A549 (cell line): Measurements from ENCODE around the gene HABP2. TPM values are rescaled to one million over a fixed set of nuclear protein-coding genes. Genes with fewer than 3 reads are reported as not detected.
A peak's percentile ranks its signal among the peaks of the same experiment; 100 is the strongest.

Experiments
- ATAC-seq, 2 experiments: fragments of 200-7000 bp in 1 of 2; fragments of >200 bp in 1 of 2; cut with Nextera tagmentation in 1 of 2; cut with Tn5 transposase in 1 of 2; 3 replicates each; pipeline versions ENCODE4 v1.8.0 to v1.9.1; 2018 to 2020; ENCODE audit warnings: mild to moderate bottlenecking in 1 of 2, moderate library complexity in 1 of 2
- CTCF ChIA-PET: fragments of 300-600 bp; sonication (Branson Sonifier 250); formaldehyde crosslinking; extraction: SDS; loops from one replicate; lab custom pipeline; 2021; ENCODE audit warnings: antibody characterized with exemption, inconsistent platforms; lab: Yijun Ruan, JAX
- POLR2A ChIA-PET: fragments of 350-600 bp; formaldehyde crosslinking; extraction: SDS; loops from one replicate; lab custom pipeline; 2021; ENCODE audit warnings: antibody characterized with exemption, inconsistent platforms; lab: Yijun Ruan, JAX
- DNase-seq, 2 experiments: peaks; one replicate each; pipeline versions ENCODE4 v3.0.0 to v3.0.0-alpha.2; 2011 to 2016; ENCODE audit warnings: low read depth in 1 of 2, low spot score in 1 of 2
- FAIRE-seq: peaks from 2 replicates; lab custom pipeline; 2011; peaks lifted over from hg19 to GRCh38; lab: Jason Lieb, UNC
- H3K27ac ChIP-seq, 2 experiments: fragments of >200 bp; sonication (Bioruptor Twin); formaldehyde crosslinking; 3 replicates each; pipeline ENCODE4 v1.5.1; 2016 to 2017
- H3K4me1 ChIP-seq: fragments of >200 bp; sonication (Bioruptor Twin); formaldehyde crosslinking; 3 replicates; pipeline ENCODE4 v1.6.1; 2016
- H3K4me2 ChIP-seq: fragments of >200 bp; sonication (Bioruptor Twin); formaldehyde crosslinking; 3 replicates; pipeline ENCODE4 v1.6.1; 2016
- H3K4me3 ChIP-seq: fragments of >200 bp; sonication (Bioruptor Twin); formaldehyde crosslinking; 3 replicates; pipeline ENCODE4 v1.5.1; 2016
- H3K9me3 ChIP-seq: fragments of >200 bp; sonication (Bioruptor Twin); formaldehyde crosslinking; 3 replicates; pipeline ENCODE4 v1.6.1; 2016
- ATOH8 ChIP-seq: fragments of 250-450 bp; sonication (Bioruptor Pico); IDR thresholded peaks from 2 replicates; pipeline ENCODE4 v1.5.0; 2020; ENCODE audit warnings: low read depth, mild to moderate bottlenecking, moderate library complexity
- CHD2 ChIP-seq: fragments of 150-350 bp; IDR thresholded peaks from 2 replicates; pipeline ENCODE4 v1.6.1; 2014; ENCODE audit warnings: low read length; ENCODE audit not compliant: partially characterized antibody
- EHF ChIP-seq: fragments of 250-450 bp; sonication (Bioruptor Pico); IDR thresholded peaks from 2 replicates; pipeline ENCODE4 v1.5.0; 2020; ENCODE audit warnings: mild to moderate bottlenecking
- HOXB13 ChIP-seq: fragments of 250-450 bp; sonication (Bioruptor Pico); IDR thresholded peaks from 2 replicates; pipeline ENCODE4 v1.5.0; 2020; ENCODE audit warnings: low read depth, mild to moderate bottlenecking, moderate library complexity
- HOXB5 ChIP-seq: fragments of 250-450 bp; sonication (Bioruptor Pico); IDR thresholded peaks from 2 replicates; pipeline ENCODE4 v1.5.0; 2020; ENCODE audit warnings: mild to moderate bottlenecking, moderate library complexity
- KDM5A ChIP-seq: fragments of 200-600 bp; sonication (generic); IDR thresholded peaks from 2 replicates; pipeline ENCODE4 v1.6.1; 2016; ENCODE audit warnings: antibody characterized with exemption, mild to moderate bottlenecking
- MAX ChIP-seq: IDR thresholded peaks from 2 replicates; pipeline ENCODE4 v1.6.1; 2012
- NPAS2 ChIP-seq: fragments of 250-450 bp; sonication (Bioruptor Pico); IDR thresholded peaks from 2 replicates; pipeline ENCODE4 v1.8.0; 2022; ENCODE audit warnings: mild to moderate bottlenecking, moderate library complexity, borderline replicate concordance
- PHF8 ChIP-seq: fragments of 200-600 bp; sonication (generic); IDR thresholded peaks from 2 replicates; pipeline ENCODE4 v1.6.1; 2016; ENCODE audit warnings: low read depth, mild to moderate bottlenecking, antibody characterized with exemption, moderate library complexity, borderline replicate concordance
- RARB ChIP-seq: fragments of 250-450 bp; sonication (Bioruptor Pico); IDR thresholded peaks from 2 replicates; pipeline ENCODE4 v1.8.0; 2021; ENCODE audit warnings: mild to moderate bottlenecking, moderate library complexity
- RFX5 ChIP-seq: fragments of 450-650 bp; IDR thresholded peaks from 2 replicates; pipeline ENCODE4 v1.7.1; 2014; ENCODE audit warnings: antibody characterized with exemption, mild to moderate bottlenecking, moderate library complexity
- RNF2 ChIP-seq: fragments of 200-600 bp; sonication (generic); IDR thresholded peaks from 2 replicates; pipeline ENCODE4 v1.6.1; 2016; ENCODE audit warnings: low read depth, mild to moderate bottlenecking, antibody characterized with exemption, moderate library complexity, borderline replicate concordance
- TFCP2L1 ChIP-seq: fragments of 250-450 bp; sonication (Bioruptor Pico); IDR thresholded peaks from 2 replicates; pipeline ENCODE4 v1.5.0; 2021; ENCODE audit warnings: mild to moderate bottlenecking
- ZNF302 ChIP-seq: fragments of 250-450 bp; sonication (Bioruptor Pico); IDR thresholded peaks from 2 replicates; pipeline ENCODE4 v1.9.0; 2021; ENCODE audit warnings: inconsistent platforms, mild to moderate bottlenecking, moderate library complexity
- WGBS: methylation state at CpG from one replicate; pipeline ENCODE4 v1.1.6; 2017; ENCODE audit errors: missing lambda C conversion rate; 5-methylcytosine and 5-hydroxymethylcytosine counted together
- polyA plus RNA-seq, 4 experiments: library from polyadenylated mRNA; depleted of rRNA in 3 of 4; stranded (reverse); fragments of >200 nt; fragmentation: RNase III in 1 of 4; extraction: RNeasy Plus Mini Kit Qiagen cat#74134 plus additional on column Dnase treatment in 1 of 4; gene quantifications; 2 replicates in 3 of 4; 3 replicates in 1 of 4; pipeline ENCODE4 v1.2.3, GENCODE V29; 2011 to 2017
- TF ChIP-seq, protein P1 (sequence below): fragments of >200 bp; sonication (Bioruptor Twin); formaldehyde crosslinking; IDR thresholded peaks from 2 replicates; pipeline ENCODE4 v1.6.1; 2016
- TF ChIP-seq, protein P2 (sequence below): fragments of 200-600 bp; sonication (generic); IDR thresholded peaks from 2 replicates; pipeline ENCODE4 v1.6.1; 2016; ENCODE audit warnings: antibody characterized with exemption, mild to moderate bottlenecking, moderate library complexity

Gene HABP2
- polyA plus RNA-seq, 2 of the 4 experiments (the other 2 are of a cell fraction): 0.17 to 0.97 TPM

GRCh38 chr10:113518816-113519591, 33.8 kb upstream of the HABP2 start:
- DNase-seq (no peak), ATAC-seq (no peak), FAIRE-seq (no peak)
- POLR2A ChIA-PET: no interaction called here
- no peak overlapping the region for H3K4me2 ChIP-seq
- no peak for TF ChIP-seq RARB (CRISPR knock-in tag)
- H3K9me3 ChIP-seq: no peaks in the 10 kb centered on the region
- no peaks in the 10 kb centered on the region for H3K4me1 ChIP-seq
- H3K4me3 ChIP-seq: no peak overlapping the region
- WGBS: 54% methylated on average over 10 of the region's 10 CpGs
- CTCF ChIA-PET: interaction anchor here (0.7 to 2.5 kb wide), 3 partner anchors 16 to 1047 kb away, joined by 3 to 17 read pairs (median 11); no protein-coding TSS in a partner anchor
- H3K27ac ChIP-seq: no peak overlapping the region

GRCh38 chr10:113519681-113520115, 33.2 kb upstream of the HABP2 start:
- no peak overlapping the region for H3K4me2 ChIP-seq
- TF ChIP-seq KDM5A: no peak
- no peak for TF ChIP-seq TFCP2L1
- TF ChIP-seq, protein P1, sequence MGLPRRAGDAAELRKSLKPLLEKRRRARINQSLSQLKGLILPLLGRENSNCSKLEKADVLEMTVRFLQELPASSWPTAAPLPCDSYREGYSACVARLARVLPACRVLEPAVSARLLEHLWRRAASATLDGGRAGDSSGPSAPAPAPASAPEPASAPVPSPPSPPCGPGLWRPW: no peak
- no peak for TF ChIP-seq RARB (CRISPR knock-in tag)
- TF ChIP-seq HOXB5 (CRISPR knock-in tag): no peak
- TF ChIP-seq EHF: no peak
- H3K9me3 ChIP-seq: no peaks in the 10 kb centered on the region
- FAIRE-seq: no peak
- H3K27ac ChIP-seq: no peak overlapping the region
- H3K4me1 ChIP-seq: no peaks in the 10 kb centered on the region
- H3K4me3 ChIP-seq: no peak overlapping the region
- 62% methylated on average over 8 of the region's 10 CpGs for WGBS
- ChIA-PET CTCF (interaction anchor here (0.6 to 6.9 kb wide), 14 partner anchors 9 to 1047 kb away, joined by 3 to 39 read pairs (median 4); no protein-coding TSS in a partner anchor), POLR2A (no interaction called here)
- peak in 1 of 2 experiments; percentile 11; a peak in 1 of 6 replicates for ATAC-seq
- no peak for DNase-seq

GRCh38 chr10:113520261-113520660, 32.6 kb upstream of the HABP2 start:
- CTCF ChIA-PET: interaction anchor here (0.6 to 6.9 kb wide), 27 partner anchors 8 to 1382 kb away, joined by 3 to 39 read pairs (median 5); no protein-coding TSS in a partner anchor
- no peak for TF ChIP-seq PHF8
- TF ChIP-seq ZNF302 (CRISPR knock-in tag): no peak
- TF ChIP-seq, protein P2, sequence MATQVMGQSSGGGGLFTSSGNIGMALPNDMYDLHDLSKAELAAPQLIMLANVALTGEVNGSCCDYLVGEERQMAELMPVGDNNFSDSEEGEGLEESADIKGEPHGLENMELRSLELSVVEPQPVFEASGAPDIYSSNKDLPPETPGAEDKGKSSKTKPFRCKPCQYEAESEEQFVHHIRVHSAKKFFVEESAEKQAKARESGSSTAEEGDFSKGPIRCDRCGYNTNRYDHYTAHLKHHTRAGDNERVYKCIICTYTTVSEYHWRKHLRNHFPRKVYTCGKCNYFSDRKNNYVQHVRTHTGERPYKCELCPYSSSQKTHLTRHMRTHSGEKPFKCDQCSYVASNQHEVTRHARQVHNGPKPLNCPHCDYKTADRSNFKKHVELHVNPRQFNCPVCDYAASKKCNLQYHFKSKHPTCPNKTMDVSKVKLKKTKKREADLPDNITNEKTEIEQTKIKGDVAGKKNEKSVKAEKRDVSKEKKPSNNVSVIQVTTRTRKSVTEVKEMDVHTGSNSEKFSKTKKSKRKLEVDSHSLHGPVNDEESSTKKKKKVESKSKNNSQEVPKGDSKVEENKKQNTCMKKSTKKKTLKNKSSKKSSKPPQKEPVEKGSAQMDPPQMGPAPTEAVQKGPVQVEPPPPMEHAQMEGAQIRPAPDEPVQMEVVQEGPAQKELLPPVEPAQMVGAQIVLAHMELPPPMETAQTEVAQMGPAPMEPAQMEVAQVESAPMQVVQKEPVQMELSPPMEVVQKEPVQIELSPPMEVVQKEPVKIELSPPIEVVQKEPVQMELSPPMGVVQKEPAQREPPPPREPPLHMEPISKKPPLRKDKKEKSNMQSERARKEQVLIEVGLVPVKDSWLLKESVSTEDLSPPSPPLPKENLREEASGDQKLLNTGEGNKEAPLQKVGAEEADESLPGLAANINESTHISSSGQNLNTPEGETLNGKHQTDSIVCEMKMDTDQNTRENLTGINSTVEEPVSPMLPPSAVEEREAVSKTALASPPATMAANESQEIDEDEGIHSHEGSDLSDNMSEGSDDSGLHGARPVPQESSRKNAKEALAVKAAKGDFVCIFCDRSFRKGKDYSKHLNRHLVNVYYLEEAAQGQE: no peak
- no peak for TF ChIP-seq ATOH8 (CRISPR knock-in tag)
- TF ChIP-seq MAX: no peak
- TF ChIP-seq CHD2: no peak
- TF ChIP-seq RFX5: no peak
- no peak for TF ChIP-seq NPAS2
- TF ChIP-seq RNF2: no peak
- TF ChIP-seq, protein P1: no peak
- TF ChIP-seq HOXB13 (CRISPR knock-in tag): no peak
- TF ChIP-seq, all 56 proteins: peak for 0
- Histone ChIP-seq H3K4me1 (no peaks in the 10 kb centered on the region), H3K4me3 (no peak overlapping the region), H3K4me2 (no peak overlapping the region), H3K9me3 (no peaks in the 10 kb centered on the region), H3K27ac (no peak overlapping the region)
- POLR2A ChIA-PET: no interaction called here
- 73% methylated on average over 2 of the region's 2 CpGs for WGBS
- ATAC-seq: no peak
- no peak for DNase-seq
- no peak for FAIRE-seq
